Endothelial cell of coronary artery (primary cell): ENCODE results near the gene KCNN2. TPM values are rescaled to one million over a fixed set of nuclear protein-coding genes. Genes with fewer than 3 reads are reported as not detected.

Experiments used
- total RNA-seq: library from RNA; depleted of rRNA; stranded (reverse); fragments of >200 nt; gene quantifications from 2 replicates; pipeline ENCODE4 v1.2.3, GENCODE V29; 2014

Gene KCNN2
- 0.54 TPM in 1 of 2 replicates, not detected in the other for total RNA-seq

GRCh38 chr5:114361724-114362196 lies at the start of gene KCNN2:
TSS of gene KCNN2 (plus strand) at chr5:114362070. CDS start at chr5:114362140, 70 bp downstream.

